ENCODE data around the gene ASAP2. TPM values are rescaled to one million over a fixed set of nuclear protein-coding genes. Genes with fewer than 3 reads are reported as not detected.

ASAP2 gene
- polyA plus RNA-seq, 1 donor (not counting 4 experiments of a cell fraction or from before 2014, with no cell fraction given), result 54.2 TPM

- H3K27me3 ChIP-seq (ENCODE audit: control insufficient read depth, extremely low read depth, insufficient read depth, low read length), result no peaks in the 10 kb centered on the region
- H3K4me3 ChIP-seq (ENCODE audit: control insufficient read depth in 2 of 3, extremely low read depth in 1 of 3, insufficient read depth in 2 of 3, low read depth in 1 of 3, low read length in 3 of 3), result no peak overlapping the region
- H4K20me1 ChIP-seq (ENCODE audit: control insufficient read depth, extremely low read depth, insufficient read depth, low read length), result no peaks in the 10 kb centered on the region
- no peak for FAIRE-seq
- H3K27ac ChIP-seq (ENCODE audit: control insufficient read depth, insufficient read depth, low read length), result no peak overlapping the region
- no peaks in the 10 kb centered on the region for H3K9me3 ChIP-seq (ENCODE audit: control insufficient read depth, low read depth, low read length)
- no peak overlapping the region for H3K9ac ChIP-seq (ENCODE audit: control insufficient read depth, extremely low read depth, insufficient read depth, low read length)
- H3K4me2 ChIP-seq (ENCODE audit: control insufficient read depth, extremely low read depth, insufficient read depth, low read depth, low read length), result no peak overlapping the region
- dilution Hi-C loops (cut with MboI; ENCODE audit: extremely low pct_ligation_motif_present, low sequenced_read_pairs), result no loop called here
- no peak for TF ChIP-seq EZH2 (IDR thresholded peaks at IDR 0.05; ENCODE audit: low read length)
- TF ChIP-seq CTCF (optimal IDR thresholded peaks at IDR 0.05 in 1 of 3, IDR thresholded peaks at IDR 0.05 in 1 of 3, conservative IDR thresholded peaks at IDR 0.05 in 1 of 3; ENCODE audit: extremely low read depth in 1 of 3, insufficient read depth in 2 of 3, low read length in 3 of 3), result peak in 1 of 3 experiments; percentile 5
- H3K79me2 ChIP-seq (ENCODE audit: control insufficient read depth, insufficient read depth, low read length), result no peaks in the 10 kb centered on the region
- no peak overlapping the region for H2AFZ ChIP-seq (ENCODE audit: control insufficient read depth, low read length)
- no peaks in the 10 kb centered on the region for H3K36me3 ChIP-seq (ENCODE audit: control insufficient read depth in 2 of 2, extremely low read depth in 1 of 2, insufficient read depth in 2 of 2, low read length in 2 of 2)
- DNase-seq (ENCODE audit: low read depth, low spot score), result no peak
- H3K4me1 ChIP-seq (ENCODE audit: control insufficient read depth, extremely low read depth, insufficient read depth, low read length), result peaks cover 29% of the 10 kb centered on the region
- H3K9me1 ChIP-seq (ENCODE audit: control insufficient read depth, extremely low read depth, insufficient read depth, low read length), result no peaks in the 10 kb centered on the region
Measured at GRCh38 chr2:9160732-9161131, 45.9 kb upstream of the ASAP2 start.

- FAIRE-seq, result no peak
- Histone ChIP-seq H3K79me2 (ENCODE audit: control insufficient read depth, insufficient read depth, low read length) (no peaks in the 10 kb centered on the region), H3K4me3 (ENCODE audit: control insufficient read depth in 2 of 3, extremely low read depth in 1 of 3, insufficient read depth in 2 of 3, low read depth in 1 of 3, low read length in 3 of 3) (peak overlapping the region in 1 of 3 experiments; percentile 38), H3K4me2 (ENCODE audit: control insufficient read depth, extremely low read depth, insufficient read depth, low read depth, low read length) (peak overlapping the region; percentile 74), H4K20me1 (ENCODE audit: control insufficient read depth, extremely low read depth, insufficient read depth, low read length) (no peaks in the 10 kb centered on the region), H3K9me1 (ENCODE audit: control insufficient read depth, extremely low read depth, insufficient read depth, low read length) (no peaks in the 10 kb centered on the region), H3K4me1 (ENCODE audit: control insufficient read depth, extremely low read depth, insufficient read depth, low read length) (peaks cover 31% of the 10 kb centered on the region), H3K9me3 (ENCODE audit: control insufficient read depth, low read depth, low read length) (no peaks in the 10 kb centered on the region), H3K27me3 (ENCODE audit: control insufficient read depth, extremely low read depth, insufficient read depth, low read length) (no peaks in the 10 kb centered on the region), H3K9ac (ENCODE audit: control insufficient read depth, extremely low read depth, insufficient read depth, low read length) (peak overlapping the region; percentile 51), H3K27ac (ENCODE audit: control insufficient read depth, insufficient read depth, low read length) (peak overlapping the region; percentile 67), H3K36me3 (ENCODE audit: control insufficient read depth in 2 of 2, extremely low read depth in 1 of 2, insufficient read depth in 2 of 2, low read length in 2 of 2) (no peaks in the 10 kb centered on the region), H2AFZ (ENCODE audit: control insufficient read depth, low read length) (no peak overlapping the region)
- no peak for DNase-seq (ENCODE audit: low read depth, low spot score)
- no peak for TF ChIP-seq CTCF (optimal IDR thresholded peaks at IDR 0.05 in 1 of 3, IDR thresholded peaks at IDR 0.05 in 1 of 3, conservative IDR thresholded peaks at IDR 0.05 in 1 of 3; ENCODE audit: extremely low read depth in 1 of 3, insufficient read depth in 2 of 3, low read length in 3 of 3)
- dilution Hi-C loops (cut with MboI; ENCODE audit: extremely low pct_ligation_motif_present, low sequenced_read_pairs), result no loop called here
Measured at GRCh38 chr2:9162841-9163240, 43.8 kb upstream of the ASAP2 start.
